Esophagus squamous epithelium (tissue), 5 donors: ENCODE measurements around the gene COL16A1. TPM values are rescaled to one million over a fixed set of nuclear protein-coding genes. Genes with fewer than 3 reads are reported as not detected.
"Not testable (repeated sequence)": the region's sequence is repeated elsewhere in the genome, so short reads cannot be mapped to it uniquely, and the experiment has no call there.

Source experiments
- DNase-seq: peaks from one replicate; lab custom pipeline; 2025; lab: John Stamatoyannopoulos, UW
- H3K27ac ChIP-seq, 4 donors: fragments of 200-600 bp; sonication (generic); one replicate each; pipeline ENCODE4 v1.5.1; 2016 to 2019; ENCODE audit warnings: mild to moderate bottlenecking in 1 of 4
- H3K27me3 ChIP-seq, 4 donors: fragments of 200-600 bp; sonication (generic); 1 replicate in 3 of 4; 2 replicates in 1 of 4; pipeline versions ENCODE4 v1.5.1 to v1.6.0; 2017 to 2021; ENCODE audit warnings: antibody characterized with exemption in 1 of 4
- H3K36me3 ChIP-seq, 3 donors: fragments of 200-600 bp; sonication (generic); one replicate each; pipeline ENCODE4 v1.5.1; 2016 to 2019
- H3K4me1 ChIP-seq, 3 donors: fragments of 200-600 bp; sonication (generic); one replicate each; pipeline ENCODE4 v1.5.1; 2017 to 2019
- H3K4me3 ChIP-seq, 4 donors: fragments of 200-600 bp; sonication (generic); 1 replicate in 3 of 4; 2 replicates in 1 of 4; pipeline ENCODE4 v1.5.1; 2016 to 2019; ENCODE audit warnings: mild to moderate bottlenecking in 2 of 4, moderate library complexity in 1 of 4
- H3K9me3 ChIP-seq, 3 donors: fragments of 200-600 bp; sonication (generic); one replicate each; pipeline ENCODE4 v1.5.1; 2016 to 2019
- POLR2A ChIP-seq, 4 donors: fragments of 450-650 bp; IDR thresholded peaks; one replicate each; pipeline ENCODE4 v1.6.1; 2017; ENCODE audit warnings: antibody characterized with exemption in 4 of 4, mild to moderate bottlenecking in 4 of 4, moderate library complexity in 3 of 4
- WGBS, 2 donors: methylation state at CpG; one replicate each; pipeline ENCODE4 v1.1.5; 2018; 5-methylcytosine and 5-hydroxymethylcytosine counted together
- intact Hi-C: fragments of 100-400 bp; cut with DNase I; formaldehyde crosslinking; loops from one replicate; pipeline ENCODE4 v1.15.0; 2022
- total RNA-seq, 4 donors: library from RNA; depleted of rRNA; stranded (reverse); fragments of >200 nt; gene quantifications; one replicate each; pipeline ENCODE4 v1.1.0, GENCODE V29; 2016
- TF ChIP-seq, protein P1 (sequence below), 6 experiments: fragments of 450-650 bp in 4 of 6; fragments of 200-600 bp in 2 of 6; sonication (generic) in 2 of 6; IDR thresholded peaks; one replicate each; pipeline ENCODE4 v1.5.1; 2016 to 2019; ENCODE audit warnings: antibody characterized with exemption in 6 of 6, mild to moderate bottlenecking in 4 of 6, moderate library complexity in 4 of 6
- donor health status: DM: yes; HTN: yes; CAD: no.

COL16A1 gene
- total RNA-seq, 4 donors from 2014 or later = 8.8 to 35.5 (median 16.4) TPM

DNA sequence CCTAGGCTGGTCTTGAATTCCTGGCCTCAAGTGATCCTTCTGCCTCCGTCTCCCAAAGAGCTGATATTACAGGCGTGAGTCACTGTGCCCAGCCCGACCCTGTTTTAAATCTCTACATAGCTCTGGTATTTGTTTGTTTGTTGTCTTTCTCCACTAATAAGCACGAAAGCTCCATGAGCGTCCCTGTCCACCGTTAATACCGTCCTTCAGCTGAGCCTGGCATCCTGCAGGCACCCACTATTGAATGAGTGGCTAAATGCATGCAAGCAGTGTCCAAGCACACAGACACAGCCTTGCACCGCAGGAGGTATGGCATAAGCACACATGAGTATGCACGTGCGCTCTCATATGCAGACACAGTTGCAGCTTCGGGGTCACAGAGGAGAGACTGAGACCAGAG lies 4.5 kb upstream of the COL16A1 start:
- H3K27me3 ChIP-seq = peaks cover 0 to 24% (median 0%) of the 10 kb centered on the region in 4 donors
- H3K9me3 ChIP-seq = no peaks in the 10 kb centered on the region
- peaks cover 17 to 50% (median 33%) of the 10 kb centered on the region in 3 donors for H3K4me1 ChIP-seq
- 78 to 83% methylated on average over 11 of the region's 11 CpGs for WGBS, 2 donors
- H3K4me3 ChIP-seq = no peak overlapping the region
- TF ChIP-seq POLR2A (IDR thresholded peaks at IDR 0.05) = no peak
- TF ChIP-seq, protein P1, sequence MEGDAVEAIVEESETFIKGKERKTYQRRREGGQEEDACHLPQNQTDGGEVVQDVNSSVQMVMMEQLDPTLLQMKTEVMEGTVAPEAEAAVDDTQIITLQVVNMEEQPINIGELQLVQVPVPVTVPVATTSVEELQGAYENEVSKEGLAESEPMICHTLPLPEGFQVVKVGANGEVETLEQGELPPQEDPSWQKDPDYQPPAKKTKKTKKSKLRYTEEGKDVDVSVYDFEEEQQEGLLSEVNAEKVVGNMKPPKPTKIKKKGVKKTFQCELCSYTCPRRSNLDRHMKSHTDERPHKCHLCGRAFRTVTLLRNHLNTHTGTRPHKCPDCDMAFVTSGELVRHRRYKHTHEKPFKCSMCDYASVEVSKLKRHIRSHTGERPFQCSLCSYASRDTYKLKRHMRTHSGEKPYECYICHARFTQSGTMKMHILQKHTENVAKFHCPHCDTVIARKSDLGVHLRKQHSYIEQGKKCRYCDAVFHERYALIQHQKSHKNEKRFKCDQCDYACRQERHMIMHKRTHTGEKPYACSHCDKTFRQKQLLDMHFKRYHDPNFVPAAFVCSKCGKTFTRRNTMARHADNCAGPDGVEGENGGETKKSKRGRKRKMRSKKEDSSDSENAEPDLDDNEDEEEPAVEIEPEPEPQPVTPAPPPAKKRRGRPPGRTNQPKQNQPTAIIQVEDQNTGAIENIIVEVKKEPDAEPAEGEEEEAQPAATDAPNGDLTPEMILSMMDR (IDR thresholded peaks at IDR 0.05) = no peak
- H3K36me3 ChIP-seq = no peaks in the 10 kb centered on the region
- intact Hi-C loops = no loop called here
- H3K27ac ChIP-seq = no peak overlapping the region
- no peak for DNase-seq

DNA sequence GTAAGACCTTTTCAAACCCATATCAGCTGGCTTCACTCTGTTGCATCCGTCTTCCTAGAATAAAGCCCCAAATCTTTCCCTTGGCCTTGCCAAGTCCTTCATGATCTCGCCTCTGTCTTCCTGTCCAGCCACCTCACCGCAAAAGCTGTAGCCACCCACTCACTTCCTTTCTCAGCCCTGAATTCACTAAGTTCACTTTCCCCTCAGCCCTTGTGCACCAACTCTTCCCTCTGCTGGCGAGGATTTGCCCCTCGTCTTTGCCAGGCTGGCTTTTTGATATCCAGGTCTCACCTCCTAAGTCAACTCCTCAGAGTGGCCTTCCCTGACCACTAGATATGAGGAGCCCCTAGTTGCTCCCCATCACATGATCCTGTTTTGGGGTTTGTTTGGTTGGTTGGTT lies 3.9 kb upstream of the COL16A1 start:
- DNase-seq = no peak
- Histone ChIP-seq H3K27me3 (peaks cover 0 to 30% (median 0%) of the 10 kb centered on the region in 4 donors), H3K4me1 (peaks cover 23 to 50% (median 33%) of the 10 kb centered on the region in 3 donors), H3K9me3 (no peaks in the 10 kb centered on the region), H3K27ac (no peak overlapping the region), H3K36me3 (no peaks in the 10 kb centered on the region), H3K4me3 (no peak overlapping the region)
- no peak for TF ChIP-seq POLR2A (IDR thresholded peaks at IDR 0.05)
- intact Hi-C loops = no loop called here
- WGBS, 2 donors = 8 to 30% methylated on average over 5 of the region's 5 CpGs

DNA sequence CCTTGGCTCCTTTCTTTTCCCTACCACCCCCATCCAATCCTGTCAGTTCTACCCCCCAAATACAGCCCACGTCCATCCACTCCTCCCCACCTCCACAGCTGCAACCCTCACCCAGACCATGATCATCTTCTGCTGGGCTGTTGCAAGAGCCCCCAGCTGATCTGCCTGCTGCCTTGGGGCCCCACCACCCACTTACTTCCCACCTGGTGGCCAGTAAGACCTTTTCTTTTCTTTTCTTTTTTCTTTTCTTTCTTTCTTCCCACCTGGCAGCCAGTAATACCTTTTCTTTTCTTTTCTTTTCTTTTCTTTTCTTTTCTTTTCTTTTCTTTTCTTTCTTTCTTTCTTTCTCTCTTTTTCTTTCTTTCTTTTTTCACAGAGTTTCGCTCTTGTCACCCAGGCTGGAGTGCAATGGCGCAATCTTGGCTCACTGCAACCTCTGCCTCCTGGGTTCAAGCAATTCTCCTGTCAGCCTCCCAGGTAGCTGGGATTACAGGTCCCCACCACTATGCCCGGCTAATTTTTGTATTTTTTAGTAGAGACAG lies 3.3 kb upstream of the COL16A1 start:
- H3K9me3 ChIP-seq, H3K36me3 ChIP-seq, DNase-seq, intact Hi-C loops, H3K4me3 ChIP-seq, H3K27ac ChIP-seq: not testable (repeated sequence)
- peaks cover 29 to 50% (median 35%) of the 10 kb centered on the region in 3 donors for H3K4me1 ChIP-seq
- peaks cover 0 to 32% (median 0%) of the 10 kb centered on the region in 4 donors for H3K27me3 ChIP-seq
- WGBS, 2 donors = 76 to 87% methylated on average over 3 to 4 of the region's 4 CpGs

DNA sequence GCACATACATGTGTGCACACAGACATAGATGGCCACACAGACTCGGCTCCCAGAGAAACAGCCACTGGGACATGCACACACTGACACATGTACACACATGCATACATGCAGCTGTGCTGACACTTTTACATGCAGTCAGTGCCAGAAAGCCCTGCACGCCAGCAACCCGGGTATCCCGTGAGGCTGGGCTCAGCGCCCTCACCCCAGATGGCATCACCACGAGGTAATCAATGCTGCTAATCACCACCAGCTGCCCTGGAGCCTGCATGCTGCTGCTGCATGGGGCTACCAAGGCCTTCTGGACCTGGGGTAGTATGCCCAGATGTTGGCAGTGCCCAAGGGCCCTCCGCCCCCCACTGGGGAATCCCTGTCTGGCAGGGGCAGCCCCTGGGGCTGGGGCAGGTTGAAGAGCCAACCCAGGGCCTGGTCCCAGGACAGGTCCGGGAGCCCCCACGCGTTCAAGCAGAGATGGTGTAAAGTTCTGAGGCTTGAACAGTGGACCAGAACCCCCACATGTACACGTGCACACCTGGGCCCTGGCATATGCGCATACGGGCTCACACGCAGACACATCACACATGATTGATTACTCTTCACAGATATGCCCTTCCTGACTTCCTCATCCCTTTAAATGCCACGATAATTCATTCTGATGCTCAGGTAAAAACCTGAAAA lies 2.7 kb upstream of the COL16A1 start:
- Histone ChIP-seq H3K36me3 (no peaks in the 10 kb centered on the region), H3K4me3 (no peak overlapping the region), H3K9me3 (no peaks in the 10 kb centered on the region), H3K27ac (no peak overlapping the region), H3K4me1 (peaks cover 35 to 52% (median 41%) of the 10 kb centered on the region in 3 donors), H3K27me3 (peaks cover 0 to 32% (median 0%) of the 10 kb centered on the region in 4 donors)
- 58 to 77% methylated on average over 5 to 10 of the region's 15 CpGs for WGBS, 2 donors
- TF ChIP-seq POLR2A (IDR thresholded peaks at IDR 0.05) = no peak
- TF ChIP-seq, protein P1 (IDR thresholded peaks at IDR 0.05) = no peak
- intact Hi-C loops = no loop called here
- no peak for DNase-seq

DNA sequence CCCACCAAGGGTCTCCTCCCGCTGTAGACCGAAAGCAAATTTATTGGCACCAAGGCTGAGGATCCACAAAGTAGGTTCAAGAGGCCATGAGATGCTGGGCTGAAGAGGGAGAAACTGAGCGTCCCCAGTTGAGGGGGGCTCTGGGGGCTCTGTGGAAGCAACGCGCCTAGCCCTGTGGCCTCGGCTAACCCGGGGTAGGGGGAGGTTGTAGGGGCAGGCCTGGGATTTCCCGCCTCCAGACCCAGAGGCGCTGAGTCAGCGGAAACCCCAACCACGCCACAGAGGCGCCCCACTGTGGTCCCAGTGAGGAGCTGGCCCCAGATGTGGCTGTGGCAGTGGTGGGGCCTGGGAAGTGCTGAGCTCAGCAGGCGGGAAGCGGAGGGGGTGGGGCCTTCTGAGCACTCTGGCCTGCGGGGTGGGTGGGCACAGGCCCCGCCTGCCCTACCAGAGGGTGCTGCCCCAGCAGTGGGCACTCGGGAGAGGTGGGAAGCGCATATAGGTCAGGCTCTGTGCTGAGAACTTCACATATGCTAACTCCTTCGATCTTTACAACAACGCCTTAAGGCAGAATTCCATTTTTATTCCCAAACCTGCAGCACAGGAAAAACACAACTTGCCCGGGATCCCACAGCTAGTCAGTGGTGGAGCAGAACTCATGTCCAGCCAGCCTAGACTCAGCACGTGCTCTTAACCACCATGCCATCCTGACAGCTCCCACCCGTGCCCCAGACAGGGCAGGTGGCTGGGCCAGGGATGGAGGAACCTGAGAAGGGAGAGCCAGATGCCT lies 1.5 kb upstream of the COL16A1 start:
- Histone ChIP-seq H3K36me3 (no peaks in the 10 kb centered on the region), H3K4me3 (peak overlapping the region in 3 of 4 donors; percentile 44 to 60 (median 48)), H3K27me3 (peaks cover 0 to 32% (median 0%) of the 10 kb centered on the region in 4 donors), H3K4me1 (peaks cover 47 to 65% (median 54%) of the 10 kb centered on the region in 3 donors), H3K27ac (peak overlapping the region; percentile 62 to 92 (median 86)), H3K9me3 (no peaks in the 10 kb centered on the region)
- WGBS, 2 donors = 13 to 15% methylated on average over 7 to 19 of the region's 23 CpGs
- TF ChIP-seq, protein P1 (IDR thresholded peaks at IDR 0.05) = peak in 2 of 6 experiments; percentile 24 to 28
- no peak for TF ChIP-seq POLR2A (IDR thresholded peaks at IDR 0.05)
- intact Hi-C loops = no loop called here
- no peak for DNase-seq
